ENCODE measurements around the gene TGFBR3L.
"Not testable (repeated sequence)": the region's sequence is repeated elsewhere in the genome, so short reads cannot be mapped to it uniquely, and the experiment has no call there.

Gene TGFBR3L

DNA sequence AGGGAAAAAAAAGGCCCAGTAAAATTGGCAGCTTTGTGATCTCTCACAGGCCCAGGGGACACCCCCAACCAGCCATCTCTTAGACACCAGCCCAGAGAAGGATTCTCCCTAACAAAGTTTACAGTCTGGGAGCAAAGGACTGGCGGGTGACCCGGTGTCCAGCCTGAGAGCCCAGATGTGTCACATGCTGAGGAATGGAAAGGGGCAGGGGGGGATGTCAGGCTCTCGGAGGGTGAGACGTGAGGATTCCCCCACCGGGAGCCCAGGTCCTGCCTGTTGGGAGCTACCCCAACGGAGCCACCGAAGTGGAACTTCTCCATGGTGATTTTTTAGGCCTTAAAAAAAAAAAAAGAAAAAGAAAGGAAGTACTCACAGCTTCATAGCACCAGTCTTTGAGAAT, 16.1 kb downstream of the TGFBR3L start:
- no peak for DNase-seq

DNA sequence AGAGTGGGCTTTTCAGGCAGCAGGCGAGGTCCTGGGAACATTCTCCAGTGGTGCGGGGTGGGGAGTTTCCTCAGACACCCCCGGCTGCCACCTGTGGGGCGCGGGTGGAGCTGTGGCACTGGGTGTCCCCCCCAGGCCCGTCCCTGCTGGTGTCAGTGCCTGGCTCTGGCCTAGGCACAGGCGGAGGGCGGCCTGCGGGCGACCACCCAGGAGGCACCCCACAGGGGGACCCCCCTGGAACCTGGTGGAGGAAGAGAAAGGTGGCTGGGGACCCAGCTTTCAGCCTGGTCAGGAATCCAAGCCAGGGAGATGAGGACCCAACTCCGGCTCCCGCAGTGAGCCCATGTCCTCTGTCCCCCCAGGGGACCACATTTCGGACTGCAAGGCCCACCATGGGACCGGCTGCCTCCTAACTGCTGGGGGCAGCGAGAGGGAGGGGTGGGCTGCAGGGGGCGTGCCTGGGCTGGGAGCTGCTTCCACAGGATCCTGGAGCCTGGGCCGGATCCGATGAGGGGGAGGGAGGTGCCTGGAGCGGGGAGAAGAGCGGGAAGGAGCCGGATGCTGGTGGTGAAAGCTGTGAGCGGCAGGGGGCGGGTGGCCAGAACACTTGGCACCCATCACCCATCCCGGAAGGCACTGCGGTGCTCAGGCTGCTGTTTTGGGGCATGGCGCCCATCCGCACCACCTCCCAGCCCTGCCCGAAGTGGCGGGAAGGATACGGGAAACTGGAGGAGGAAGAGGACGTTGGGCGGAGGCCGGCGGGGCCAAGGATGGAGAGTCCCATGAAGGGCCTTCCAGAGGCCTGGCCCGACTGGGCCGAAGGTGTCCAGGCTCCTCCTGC, 16.8 kb downstream of the TGFBR3L start:
- no peak for DNase-seq

DNA sequence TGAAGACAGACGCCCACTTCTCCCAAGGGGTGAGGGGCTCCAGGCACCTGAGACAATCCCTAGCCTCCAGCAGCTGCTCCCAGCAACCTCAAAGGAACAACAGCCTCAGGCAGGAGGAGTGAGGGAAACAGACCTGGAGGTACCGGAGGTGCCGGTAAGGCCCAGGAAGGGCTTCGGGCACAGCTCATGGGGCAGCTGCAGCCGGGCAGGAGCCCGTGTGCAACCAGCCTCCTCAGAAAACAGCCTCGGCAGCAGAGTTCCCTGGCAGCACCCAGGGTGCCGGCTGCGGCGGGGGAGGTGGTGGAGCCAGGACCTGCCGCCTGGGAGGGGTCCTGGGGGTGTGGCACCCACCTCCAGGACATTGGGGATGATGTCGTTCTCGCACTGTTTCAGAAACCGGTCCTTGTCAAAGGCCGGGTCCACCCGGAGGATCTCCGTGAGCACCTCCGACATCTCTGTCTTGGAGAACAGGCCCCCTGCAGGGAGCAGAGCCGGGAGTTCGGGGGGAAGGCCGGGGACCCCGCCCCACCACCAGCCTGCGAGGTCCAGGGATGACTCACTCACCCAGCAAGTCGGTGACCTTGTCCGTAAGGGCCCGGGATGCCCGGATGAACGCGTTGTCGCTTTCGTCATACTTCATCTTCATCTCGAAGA, 17.8 kb downstream of the TGFBR3L start:
- no peak for DNase-seq

DNA sequence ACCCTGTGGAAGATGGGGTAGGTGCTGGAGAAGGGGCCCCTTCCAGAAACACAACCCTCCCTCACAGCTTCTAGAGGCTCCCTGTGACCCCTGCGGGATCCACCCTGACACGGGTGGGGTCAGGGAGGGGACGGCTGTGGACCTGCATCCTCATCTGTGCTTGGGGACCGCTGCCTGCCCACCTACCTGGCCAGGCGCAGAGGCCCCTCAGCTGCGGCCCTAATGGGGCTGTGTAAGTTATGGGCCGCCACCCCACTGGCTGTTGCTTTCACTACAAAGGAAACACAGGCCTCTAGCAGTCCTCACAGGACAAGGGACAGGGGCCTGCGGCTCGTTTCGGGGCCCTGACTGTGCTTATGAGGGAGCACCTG, 18.3 kb downstream of the TGFBR3L start:
- no peak for DNase-seq

GRCh38 chr19:7933411-7933810, 18.8 kb downstream of the TGFBR3L start:
- DNase-seq, result no peak

- DNase-seq, result no peak
These were observed 19.4 kb downstream of the TGFBR3L start for GRCh38 chr19:7933828-7934725.

- no peak for DNase-seq
These were observed 20.1 kb downstream of the TGFBR3L start for GRCh38 chr19:7934766-7935165.

DNA sequence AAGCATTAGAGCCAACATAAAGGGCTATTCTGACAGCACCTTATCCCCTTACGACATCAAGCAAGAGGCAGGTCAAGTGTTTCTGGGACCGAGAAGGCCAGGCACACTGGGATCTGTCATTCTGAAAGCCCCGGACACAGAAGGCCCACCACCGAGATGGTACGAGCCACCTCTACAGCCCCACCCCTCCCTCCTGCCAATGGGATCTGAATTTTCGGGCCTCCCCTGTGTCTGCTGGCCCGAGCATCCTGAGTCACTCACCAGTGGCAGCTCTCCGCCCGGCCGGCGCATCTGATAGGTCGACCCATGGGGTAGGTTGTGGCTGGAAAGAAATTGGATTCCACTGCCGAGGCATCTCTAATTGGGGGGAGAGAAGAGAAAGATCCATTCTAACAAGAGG, 26.2 kb downstream of the TGFBR3L start:
- DNase-seq, result no peak

- DNase-seq, result no peak
These were observed 27.4 kb downstream of the TGFBR3L start for GRCh38 chr19:7941895-7942596.

DNA sequence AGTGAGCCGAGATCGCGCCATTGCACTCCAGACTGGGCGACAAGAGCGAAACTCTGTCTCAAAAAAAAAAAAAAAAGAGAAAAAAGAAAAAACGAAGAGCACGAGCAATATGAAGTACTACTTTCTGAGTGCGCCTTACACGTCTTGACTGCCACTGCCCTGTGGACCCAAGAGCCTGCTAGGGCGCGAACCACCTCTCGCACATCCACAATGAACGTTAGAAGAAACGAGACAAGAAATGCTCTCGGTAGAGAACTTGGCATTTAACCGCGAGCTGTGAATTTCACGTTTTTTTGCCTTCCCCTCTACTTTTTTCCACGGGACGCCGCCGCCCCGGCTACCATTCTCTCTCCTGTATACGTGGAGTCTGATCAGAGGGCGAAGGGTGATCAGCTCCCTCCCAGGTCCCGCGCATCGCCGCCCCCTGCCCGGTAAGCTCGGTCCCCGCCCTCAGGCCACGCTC, 28.4 kb downstream of the TGFBR3L start:
- no peak for DNase-seq

- DNase-seq, result peak; percentile 98 to 99
These were observed 29.0 kb downstream of the TGFBR3L start, which contains the start of gene TIMM44 for GRCh38 chr19:7943444-7944176. Gene TIMM44 (minus strand): TSS chr19:7943666. CDS start chr19:7943651, 15 bp downstream.

DNA sequence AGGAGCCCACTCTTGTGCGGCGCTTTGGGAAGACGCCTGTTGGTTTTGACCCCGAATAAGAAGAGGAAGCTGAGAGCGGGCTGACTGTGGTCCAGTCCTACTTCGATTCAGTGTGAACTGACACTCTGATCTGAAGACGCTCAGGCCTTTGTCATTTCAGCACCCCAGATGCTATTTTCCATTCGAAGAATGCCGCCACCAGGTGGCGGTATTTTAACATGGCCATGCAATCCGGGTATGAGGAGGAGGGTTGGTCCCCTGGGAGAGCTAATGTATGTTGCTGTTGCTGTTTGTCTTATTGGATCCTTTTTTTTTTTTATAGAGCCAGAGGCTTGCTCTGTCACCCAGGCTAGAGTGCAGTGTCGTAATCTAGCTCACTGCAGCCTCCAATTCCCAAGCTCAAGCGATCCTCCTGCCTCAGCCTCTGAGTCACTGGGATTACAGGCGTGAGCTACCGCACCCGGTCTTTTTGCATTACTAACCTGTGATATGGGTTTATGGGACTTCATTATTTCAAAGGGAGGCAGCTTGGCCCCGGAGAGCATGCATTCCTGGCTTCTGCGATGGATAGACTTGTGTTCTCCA, 29.6 kb downstream of the TGFBR3L start:
- DNase-seq, result peak; percentile 67 to 70

DNA sequence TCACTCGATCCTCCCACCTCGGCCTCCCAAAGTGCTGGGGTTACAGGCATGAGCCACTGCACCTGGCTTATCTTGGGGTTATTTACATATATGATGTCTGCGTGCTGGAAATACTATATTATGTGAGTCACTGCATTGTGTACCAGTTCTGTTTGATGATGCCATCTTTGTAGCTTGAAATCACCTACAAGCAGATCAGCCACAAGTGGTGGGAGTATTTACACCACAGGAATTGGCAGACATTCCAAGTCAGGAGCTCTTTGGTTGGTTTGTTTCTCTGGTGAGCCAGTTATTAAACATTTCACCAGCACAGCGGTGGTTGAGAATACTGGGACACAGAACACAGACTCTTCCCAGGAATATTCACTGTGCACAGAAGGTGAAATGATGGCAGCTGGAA, 33.3 kb downstream of the TGFBR3L start:
- no peak for DNase-seq

GRCh38 chr19:7953060-7953459, 38.4 kb downstream of the TGFBR3L start:
- no peak for DNase-seq

- no peak for DNase-seq
These were observed 38.9 kb downstream of the TGFBR3L start for GRCh38 chr19:7953576-7953975.

DNA sequence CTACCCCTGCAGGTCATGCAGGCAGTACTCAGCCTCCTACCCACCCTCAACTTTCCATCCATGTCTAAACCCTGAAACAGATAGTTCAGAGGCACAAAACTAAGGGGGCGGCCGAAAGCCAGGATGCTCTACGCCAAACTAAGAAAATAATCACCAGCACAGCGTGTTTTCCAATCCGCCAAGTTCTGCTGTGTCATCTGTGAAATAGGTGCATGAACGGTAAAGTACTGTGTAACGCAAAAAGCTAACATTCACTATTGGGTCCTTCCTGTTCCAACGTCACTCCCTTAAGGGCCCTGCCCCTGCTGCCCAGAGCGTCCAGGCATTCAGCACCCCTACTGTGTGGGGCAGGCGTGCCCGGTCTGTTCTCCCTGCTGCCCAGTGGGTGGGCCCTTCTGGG, 41.1 kb downstream of the TGFBR3L start:
- no peak for DNase-seq

DNA sequence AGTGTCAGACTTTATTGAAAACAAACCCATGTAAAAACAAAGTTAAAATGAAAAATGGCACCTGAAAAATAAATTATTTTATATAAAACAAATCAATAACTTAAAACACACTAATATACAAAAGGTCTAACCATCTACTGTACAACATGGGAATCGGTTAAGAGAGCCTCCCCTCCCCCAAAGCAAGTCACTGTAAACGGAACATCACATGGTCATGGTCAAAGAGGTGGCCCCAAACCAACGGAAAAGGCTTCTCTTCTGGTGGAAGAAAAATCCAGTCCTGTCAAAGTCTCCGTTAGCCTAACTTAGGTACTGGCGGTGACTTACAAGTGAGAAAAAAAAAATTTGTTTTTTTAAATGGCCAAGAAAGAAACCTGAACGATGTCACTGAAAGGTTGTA, 44.6 kb downstream of the TGFBR3L start:
- no peak for DNase-seq

- DNase-seq, result not testable (repeated sequence)
These were observed 46.5 kb downstream of the TGFBR3L start for GRCh38 chr19:7961082-7961481.

GRCh38 chr19:7961920-7962626, 47.4 kb downstream of the TGFBR3L start:
- no peak for DNase-seq

GRCh38 chr19:7962644-7963268, 48.1 kb downstream of the TGFBR3L start:
- DNase-seq, result no peak

All from SW 1271 (cell line).